Body of pancreas (tissue), 4 donors: Measurements from ENCODE around the gene ZBTB38.

Experiments used
- POLR2A ChIP-seq, 3 donors: fragments of 450-650 bp; IDR thresholded peaks; one replicate each; pipeline ENCODE4 v1.6.1; 2016; ENCODE audit warnings: antibody characterized with exemption in 3 of 3, mild to moderate bottlenecking in 2 of 3
- TF ChIP-seq, protein P1 (sequence below), 7 experiments: fragments of 450-650 bp in 4 of 7; fragments of 200-600 bp in 3 of 7; sonication (generic) in 3 of 7; IDR thresholded peaks; one replicate each; pipeline ENCODE4 v1.5.1; 2016 to 2019; ENCODE audit warnings: antibody characterized with exemption in 7 of 7

DNA sequence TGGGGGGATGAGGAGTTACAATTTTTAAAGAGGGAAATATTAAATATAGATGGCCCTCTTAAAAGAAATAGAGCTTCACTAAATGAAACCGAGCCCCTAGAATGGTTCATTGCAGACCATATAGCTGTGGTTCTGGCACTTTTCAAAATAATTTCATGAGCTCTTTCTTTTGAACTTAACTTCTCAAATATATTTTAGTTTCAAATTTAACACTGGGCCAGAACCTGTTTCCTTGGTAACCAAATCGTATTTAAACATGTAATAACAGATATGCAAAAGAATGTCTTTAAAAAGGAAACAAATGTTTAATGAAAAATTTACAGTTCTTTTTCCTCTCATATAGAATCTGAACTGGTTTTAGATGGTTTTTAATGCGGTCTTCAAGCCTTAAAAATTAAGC is 20.1 kb downstream of the ZBTB38 start:
- TF ChIP-seq, protein P1, sequence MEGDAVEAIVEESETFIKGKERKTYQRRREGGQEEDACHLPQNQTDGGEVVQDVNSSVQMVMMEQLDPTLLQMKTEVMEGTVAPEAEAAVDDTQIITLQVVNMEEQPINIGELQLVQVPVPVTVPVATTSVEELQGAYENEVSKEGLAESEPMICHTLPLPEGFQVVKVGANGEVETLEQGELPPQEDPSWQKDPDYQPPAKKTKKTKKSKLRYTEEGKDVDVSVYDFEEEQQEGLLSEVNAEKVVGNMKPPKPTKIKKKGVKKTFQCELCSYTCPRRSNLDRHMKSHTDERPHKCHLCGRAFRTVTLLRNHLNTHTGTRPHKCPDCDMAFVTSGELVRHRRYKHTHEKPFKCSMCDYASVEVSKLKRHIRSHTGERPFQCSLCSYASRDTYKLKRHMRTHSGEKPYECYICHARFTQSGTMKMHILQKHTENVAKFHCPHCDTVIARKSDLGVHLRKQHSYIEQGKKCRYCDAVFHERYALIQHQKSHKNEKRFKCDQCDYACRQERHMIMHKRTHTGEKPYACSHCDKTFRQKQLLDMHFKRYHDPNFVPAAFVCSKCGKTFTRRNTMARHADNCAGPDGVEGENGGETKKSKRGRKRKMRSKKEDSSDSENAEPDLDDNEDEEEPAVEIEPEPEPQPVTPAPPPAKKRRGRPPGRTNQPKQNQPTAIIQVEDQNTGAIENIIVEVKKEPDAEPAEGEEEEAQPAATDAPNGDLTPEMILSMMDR (IDR thresholded peaks at IDR 0.05) = no peak
- no peak for TF ChIP-seq POLR2A (IDR thresholded peaks at IDR 0.05)
